Measurements from ENCODE around the gene HBEGF.

HBEGF gene

GRCh38 chr5:140342896-140343295 is 3.5 kb downstream of the HBEGF start:
- peak overlapping the region; percentile 37; the same call in 1 of the 2 replicates for H3K4me2 ChIP-seq (ENCODE audit: insufficient read depth, low read length)
- TF ChIP-seq CTCF (IDR thresholded peaks at IDR 0.05; ENCODE audit: borderline replicate concordance, extremely low read depth, low read length, poor library complexity, severe bottlenecking) (no peak), EZH2 (IDR thresholded peaks at IDR 0.05; ENCODE audit: borderline replicate concordance, low read depth, low read length, severe bottlenecking) (no peak)
- H3K9me3 ChIP-seq (ENCODE audit: insufficient read depth, low read length, severe bottlenecking) = no peaks in the 10 kb centered on the region
- H3K79me2 ChIP-seq (ENCODE audit: insufficient read depth, low read length) = no peaks in the 10 kb centered on the region
- H3K9ac ChIP-seq (ENCODE audit: low read depth, low read length) = peak overlapping the region; percentile 23; the same call in 1 of the 2 replicates
- no peaks in the 10 kb centered on the region for H3K36me3 ChIP-seq (ENCODE audit: insufficient read depth, low read length)
- H3K27ac ChIP-seq (ENCODE audit: low read length) = peak overlapping the region; percentile 71
- no peak for DNase-seq
- 0 out of 2 replicates have a peak, but pooled peaks cover 3% of the 10 kb centered on the region for H4K20me1 ChIP-seq (ENCODE audit: insufficient read depth, low read length)
- no peak overlapping the region for H3K4me3 ChIP-seq (ENCODE audit: low read depth in 1 of 2, low read length in 2 of 2)
- H3K27me3 ChIP-seq (ENCODE audit: insufficient read depth, low read length, poor library complexity) = peaks cover 25% of the 10 kb centered on the region
- ATAC-seq (ENCODE audit: insufficient read depth, low read depth) = no peak
- peaks cover 48% of the 10 kb centered on the region for H3K4me1 ChIP-seq (ENCODE audit: insufficient read depth, low read length)
- peak overlapping the region; percentile 49 for H2AFZ ChIP-seq (ENCODE audit: low read depth, low read length)

- Histone ChIP-seq H4K20me1 (ENCODE audit: insufficient read depth, low read length) (0 out of 2 replicates have a peak, but pooled peaks cover 3% of the 10 kb centered on the region), H3K27me3 (ENCODE audit: insufficient read depth, low read length, poor library complexity) (peaks cover 25% of the 10 kb centered on the region), H3K4me1 (ENCODE audit: insufficient read depth, low read length) (peaks cover 47% of the 10 kb centered on the region), H3K4me3 (ENCODE audit: low read depth in 1 of 2, low read length in 2 of 2) (peak overlapping the region in 1 of 2 experiments; percentile 2; a peak in 1 of 4 replicates), H3K27ac (ENCODE audit: low read length) (peak overlapping the region; percentile 71), H3K4me2 (ENCODE audit: insufficient read depth, low read length) (peak overlapping the region; percentile 37), H3K36me3 (ENCODE audit: insufficient read depth, low read length) (no peaks in the 10 kb centered on the region), H3K9ac (ENCODE audit: low read depth, low read length) (peak overlapping the region; percentile 23; the same call in 1 of the 2 replicates), H3K79me2 (ENCODE audit: insufficient read depth, low read length) (no peaks in the 10 kb centered on the region), H2AFZ (ENCODE audit: low read depth, low read length) (peak overlapping the region; percentile 49), H3K9me3 (ENCODE audit: insufficient read depth, low read length, severe bottlenecking) (no peaks in the 10 kb centered on the region)
- peak; percentile 82 for ATAC-seq (ENCODE audit: insufficient read depth, low read depth)
- DNase-seq = peak; percentile 87
- no peak for TF ChIP-seq EZH2 (IDR thresholded peaks at IDR 0.05; ENCODE audit: borderline replicate concordance, low read depth, low read length, severe bottlenecking)
- no peak for TF ChIP-seq CTCF (IDR thresholded peaks at IDR 0.05; ENCODE audit: borderline replicate concordance, extremely low read depth, low read length, poor library complexity, severe bottlenecking)
Observed at GRCh38 chr5:140342287-140342686, 4.1 kb downstream of the HBEGF start.

GRCh38 chr5:140341591-140341990 is 4.8 kb downstream of the HBEGF start:
- H3K36me3 ChIP-seq (ENCODE audit: insufficient read depth, low read length) = no peaks in the 10 kb centered on the region
- H3K4me2 ChIP-seq (ENCODE audit: insufficient read depth, low read length) = peak overlapping the region; percentile 37
- no peak for ATAC-seq (ENCODE audit: insufficient read depth, low read depth)
- no peak overlapping the region for H3K9ac ChIP-seq (ENCODE audit: low read depth, low read length)
- TF ChIP-seq CTCF (IDR thresholded peaks at IDR 0.05; ENCODE audit: borderline replicate concordance, extremely low read depth, low read length, poor library complexity, severe bottlenecking) = no peak
- no peak for TF ChIP-seq EZH2 (IDR thresholded peaks at IDR 0.05; ENCODE audit: borderline replicate concordance, low read depth, low read length, severe bottlenecking)
- H3K4me1 ChIP-seq (ENCODE audit: insufficient read depth, low read length) = peaks cover 40% of the 10 kb centered on the region
- no peak overlapping the region for H2AFZ ChIP-seq (ENCODE audit: low read depth, low read length)
- DNase-seq = no peak
- H3K27ac ChIP-seq (ENCODE audit: low read length) = peak overlapping the region; percentile 57
- 0 out of 2 replicates have a peak, but pooled peaks cover 3% of the 10 kb centered on the region for H4K20me1 ChIP-seq (ENCODE audit: insufficient read depth, low read length)
- no peaks in the 10 kb centered on the region for H3K79me2 ChIP-seq (ENCODE audit: insufficient read depth, low read length)
- H3K9me3 ChIP-seq (ENCODE audit: insufficient read depth, low read length, severe bottlenecking) = no peaks in the 10 kb centered on the region
- H3K4me3 ChIP-seq (ENCODE audit: low read depth in 1 of 2, low read length in 2 of 2) = peak overlapping the region in 1 of 2 experiments; percentile 2; a peak in 2 of 4 replicates
- peaks cover 18% of the 10 kb centered on the region for H3K27me3 ChIP-seq (ENCODE audit: insufficient read depth, low read length, poor library complexity)

Data from DND-41 (cell line).